ENCODE data around the gene SDK1.

The SDK1 gene

DNA sequence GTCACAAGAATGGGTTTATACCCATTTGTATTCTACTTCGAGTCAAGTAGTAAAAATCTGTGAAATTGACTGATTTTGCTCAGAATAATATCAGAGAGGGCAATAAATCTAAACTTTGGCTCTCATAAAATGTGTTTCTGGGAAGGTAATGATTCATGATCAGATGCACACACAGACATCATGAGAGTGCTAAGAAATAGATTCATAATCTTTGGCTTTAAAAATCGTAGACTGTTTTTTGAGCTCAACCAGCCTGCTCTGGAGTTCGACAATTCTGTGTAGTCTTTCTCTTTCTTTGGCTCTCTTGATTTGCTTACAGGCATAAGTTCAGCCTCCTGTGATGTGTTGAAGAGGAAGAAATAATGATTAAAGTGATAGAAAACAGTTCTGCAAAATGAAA is 494.7 kb downstream of the SDK1 start:
- no peak for DNase-seq (ENCODE audit: low read depth in 2 of 2)

DNA sequence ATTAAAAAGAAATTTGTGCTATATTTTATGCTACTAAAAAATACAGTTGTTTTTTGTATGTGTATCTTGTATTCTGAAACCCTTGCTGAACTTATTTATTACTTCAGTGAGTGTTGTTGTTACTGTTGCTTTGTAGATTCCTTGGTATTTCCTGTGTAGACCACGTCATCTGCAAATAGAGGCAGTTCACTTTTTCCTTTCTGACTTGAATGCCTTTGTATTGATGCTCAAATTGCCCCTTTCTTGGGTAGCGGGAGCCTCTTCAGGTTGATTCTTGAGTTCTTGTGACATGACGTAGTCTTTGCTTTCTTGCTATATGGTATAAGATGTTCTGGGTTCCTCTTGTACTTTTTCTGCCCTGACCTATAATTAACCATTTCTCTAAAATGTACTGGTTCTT is 504.1 kb downstream of the SDK1 start:
- DNase-seq (ENCODE audit: low read depth in 2 of 2) = no peak

DNA sequence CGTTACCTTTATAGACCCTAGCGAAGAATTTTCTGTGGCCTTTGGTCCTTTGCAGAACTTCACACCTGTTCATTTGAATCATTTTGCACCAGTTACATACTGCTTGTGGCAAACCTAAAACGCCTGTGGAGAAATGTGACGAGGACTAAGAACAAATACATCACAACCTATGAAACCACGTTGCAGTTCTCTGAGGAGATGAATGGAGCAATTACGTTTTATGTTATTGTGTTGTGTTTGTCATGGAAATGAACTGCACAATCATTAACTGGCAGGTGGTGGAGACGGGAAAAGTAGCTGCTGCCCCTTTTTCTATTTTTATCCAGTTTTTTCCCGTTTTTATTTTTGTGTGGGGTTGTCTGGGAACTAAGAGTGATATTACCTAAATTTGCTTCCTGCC is 505.5 kb downstream of the SDK1 start:
- DNase-seq (ENCODE audit: low read depth in 2 of 2) = no peak

DNA sequence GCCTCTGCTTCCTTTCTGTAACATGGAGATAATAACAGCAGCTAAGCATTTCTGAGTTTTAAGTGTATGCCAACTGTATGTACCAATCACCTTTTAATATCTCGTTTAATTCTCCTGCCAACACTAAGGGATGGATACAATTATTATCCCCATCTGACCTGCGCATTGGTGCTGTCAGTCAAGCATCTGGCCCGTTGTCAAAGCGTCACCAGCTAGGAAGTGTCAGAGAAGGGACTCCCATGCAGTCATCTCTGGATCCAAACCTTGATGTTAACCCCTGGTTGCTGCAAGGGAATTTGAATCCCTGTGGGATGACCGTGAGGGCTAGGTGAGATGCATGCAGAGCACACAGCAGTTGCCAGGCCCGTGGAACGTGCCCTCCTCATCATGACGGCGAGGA is 506.8 kb downstream of the SDK1 start:
- DNase-seq (ENCODE audit: low read depth in 2 of 2) = no peak

DNA sequence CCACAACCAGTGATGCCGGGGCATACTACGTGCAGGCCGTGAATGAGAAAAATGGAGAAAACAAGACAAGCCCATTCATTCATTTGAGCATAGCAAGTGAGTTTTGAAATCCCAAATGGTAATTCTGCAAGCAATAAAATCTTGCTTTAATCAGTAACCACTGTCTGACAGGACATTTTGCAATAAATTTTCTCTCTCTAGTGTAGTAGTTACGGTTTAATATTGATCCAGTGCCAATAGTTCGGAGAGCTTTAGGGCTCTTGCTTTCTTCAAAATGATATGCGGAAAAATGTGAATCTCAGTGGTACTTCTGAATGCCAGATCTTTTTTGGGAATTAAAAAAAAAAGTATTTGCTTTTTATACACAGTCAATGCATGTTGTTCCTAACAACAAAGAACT is 520.4 kb downstream of the SDK1 start:
- DNase-seq (ENCODE audit: low read depth in 2 of 2) = no peak

DNA sequence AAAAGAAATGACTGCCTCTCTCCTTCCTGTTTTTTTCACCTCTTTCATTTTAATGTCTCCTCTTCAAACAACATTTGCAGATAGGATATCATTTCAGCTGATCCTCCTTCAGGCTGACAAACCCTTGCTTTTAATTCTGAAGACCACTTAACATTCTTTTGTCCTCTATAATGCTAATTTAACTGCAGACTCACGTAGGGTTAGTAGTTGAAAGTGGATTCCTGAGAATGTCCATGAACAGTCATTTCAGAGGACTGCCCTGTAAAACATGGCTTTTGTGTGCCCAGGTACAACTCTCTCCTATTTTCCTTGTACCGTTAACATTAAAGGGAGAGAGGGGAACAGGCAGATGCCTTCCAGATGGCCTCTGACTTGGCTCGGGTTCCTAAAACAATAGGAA is 524.4 kb downstream of the SDK1 start:
- no peak for DNase-seq (ENCODE audit: low read depth in 2 of 2)

DNA sequence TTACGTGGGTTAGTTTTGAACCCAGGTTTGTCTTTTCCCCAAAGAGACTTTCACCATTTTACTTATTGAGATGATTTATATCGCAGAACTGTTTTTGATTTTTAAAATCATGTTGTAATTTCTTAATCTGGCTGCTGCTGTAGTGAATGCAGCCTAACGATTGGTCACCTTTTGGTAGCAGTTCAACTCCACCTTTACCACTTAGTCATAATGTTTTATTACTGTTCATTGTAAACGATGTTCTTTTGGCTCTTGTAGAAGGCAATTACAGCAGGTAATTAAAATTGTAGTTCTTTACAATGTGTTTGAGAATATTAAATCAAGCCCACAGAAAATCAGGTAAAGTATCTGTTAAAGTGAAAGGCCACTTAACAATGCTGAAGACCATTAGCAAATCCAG is 531.1 kb downstream of the SDK1 start:
- DNase-seq (ENCODE audit: low read depth in 2 of 2) = no peak

DNA sequence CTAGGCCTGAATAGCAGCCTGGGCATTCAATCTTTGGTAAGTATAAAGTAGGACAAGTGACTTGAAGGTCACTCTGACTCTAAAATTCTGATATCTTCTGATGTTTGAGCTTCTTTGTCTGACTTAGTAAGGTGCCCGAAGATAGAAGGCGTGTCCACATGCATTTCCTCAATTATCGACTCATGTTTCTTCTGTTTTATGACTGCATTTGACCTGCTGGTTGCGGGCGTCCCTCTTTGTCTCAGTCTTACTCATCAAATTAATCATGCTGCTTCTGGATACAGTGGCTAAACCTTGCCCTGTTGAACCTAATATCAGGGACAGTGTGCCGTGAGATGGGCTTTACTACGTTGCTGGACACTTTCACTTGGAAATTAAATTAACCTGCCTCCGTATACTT is 534.1 kb downstream of the SDK1 start:
- DNase-seq (ENCODE audit: low read depth in 2 of 2) = no peak

DNA sequence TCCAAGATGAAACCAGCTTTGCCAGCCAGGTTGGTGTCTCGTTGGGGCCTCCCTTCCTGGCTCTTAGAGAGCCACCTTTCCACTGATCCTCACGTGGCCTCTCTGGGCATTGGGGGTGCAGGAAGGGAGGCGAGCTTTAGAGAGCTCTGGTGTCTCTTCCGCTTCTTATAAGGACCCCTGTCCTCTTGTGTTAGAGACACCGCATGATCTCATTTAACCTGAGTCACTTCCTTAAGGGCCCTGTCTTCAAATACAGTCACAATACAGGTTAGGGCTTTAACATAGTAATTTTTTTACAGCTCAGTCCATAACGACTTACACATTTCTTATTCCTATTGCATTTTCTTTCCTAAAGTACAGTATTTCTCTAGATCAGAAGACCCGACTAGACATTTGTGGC is 535.8 kb downstream of the SDK1 start:
- DNase-seq (ENCODE audit: low read depth in 2 of 2) = no peak

DNA sequence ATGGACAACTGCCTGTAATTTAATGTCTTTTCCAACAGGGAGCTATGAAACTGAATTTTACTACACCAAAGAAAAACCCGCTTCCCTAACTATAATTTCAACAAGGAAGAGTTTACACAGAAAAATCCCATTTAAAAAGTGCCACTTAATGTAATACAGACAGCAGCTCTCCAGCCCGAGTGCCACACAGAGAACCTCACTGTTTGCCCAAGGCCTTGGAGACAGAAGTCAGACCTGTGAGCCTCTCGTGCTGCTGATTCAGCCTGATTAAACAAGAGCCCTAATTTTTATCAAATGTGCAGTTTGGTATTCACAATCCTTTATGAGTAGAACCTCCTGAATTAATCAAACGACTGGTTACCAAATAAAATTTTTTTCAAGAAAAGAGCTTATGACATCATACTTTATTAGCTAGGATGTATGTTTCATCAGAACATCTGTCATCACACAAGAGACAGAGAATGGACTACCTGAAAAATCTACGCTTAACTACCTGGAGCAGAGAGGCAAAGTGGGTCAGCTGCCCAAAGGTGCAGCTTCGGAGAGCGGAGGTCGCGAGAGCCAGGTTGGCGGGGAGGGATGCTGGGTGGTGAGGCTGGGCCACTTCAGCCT is 543.6 kb downstream of the SDK1 start:
- no peak for DNase-seq (ENCODE audit: low read depth in 2 of 2)

DNA sequence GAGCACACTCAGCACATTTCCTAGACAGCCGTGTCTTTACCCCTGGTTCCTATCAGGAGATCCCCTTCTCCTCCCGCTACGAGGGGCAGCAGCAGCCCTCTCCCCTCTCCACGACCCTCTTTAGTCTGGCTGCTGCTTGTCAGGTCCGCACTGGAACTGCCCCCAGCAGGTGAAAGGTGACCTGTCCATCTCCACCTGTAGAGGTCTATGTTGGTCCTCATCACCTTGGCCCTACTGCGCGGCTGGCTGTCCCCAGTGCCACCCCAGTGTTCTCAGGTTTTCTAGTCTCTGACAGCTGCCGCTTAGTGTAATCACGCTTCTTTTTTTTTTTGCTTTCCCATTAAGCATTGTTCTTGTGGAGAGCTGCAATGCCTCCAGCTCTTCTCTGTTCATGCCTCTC is 545.7 kb downstream of the SDK1 start:
- no peak for DNase-seq (ENCODE audit: low read depth in 2 of 2)

DNA sequence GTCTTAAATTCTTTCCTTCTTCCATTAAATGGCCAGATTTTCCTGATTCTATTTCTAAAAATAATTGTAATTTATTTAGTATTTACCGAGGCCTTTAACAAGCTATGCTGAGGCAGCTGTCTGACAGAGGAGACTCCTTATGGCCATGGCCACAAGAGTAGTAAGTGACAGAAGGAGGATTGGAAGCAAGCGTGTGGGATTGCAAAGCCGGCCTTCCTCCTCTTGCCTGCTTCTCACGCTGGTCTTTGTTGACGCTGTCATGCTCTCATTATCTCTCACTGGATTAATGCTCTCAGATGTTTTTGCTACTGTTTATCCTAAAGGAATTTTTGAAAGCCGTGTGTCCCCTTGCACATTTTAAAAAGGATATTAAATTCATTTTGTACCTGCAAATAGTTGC is 546.3 kb downstream of the SDK1 start:
- no peak for DNase-seq (ENCODE audit: low read depth in 2 of 2)

DNA sequence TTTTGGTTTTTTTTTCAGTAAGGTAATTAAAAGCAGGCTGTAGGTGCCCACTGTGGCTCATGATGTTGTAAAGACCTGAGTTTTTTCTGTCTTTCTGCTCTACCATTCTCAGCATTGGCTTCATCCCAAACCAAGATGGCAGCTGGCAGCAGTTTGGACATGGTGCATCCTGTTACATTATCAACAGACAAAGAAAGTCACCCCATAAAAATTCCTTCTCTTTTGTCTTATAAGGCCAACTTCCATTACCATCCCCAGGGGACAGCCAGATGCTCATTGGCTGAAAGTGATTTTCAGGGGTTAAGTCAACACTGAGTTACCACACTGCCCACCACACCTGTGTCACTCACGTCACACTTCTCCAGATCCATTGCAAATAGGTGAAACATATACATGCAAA is 558.4 kb downstream of the SDK1 start:
- no peak for DNase-seq (ENCODE audit: low read depth in 2 of 2)

DNA sequence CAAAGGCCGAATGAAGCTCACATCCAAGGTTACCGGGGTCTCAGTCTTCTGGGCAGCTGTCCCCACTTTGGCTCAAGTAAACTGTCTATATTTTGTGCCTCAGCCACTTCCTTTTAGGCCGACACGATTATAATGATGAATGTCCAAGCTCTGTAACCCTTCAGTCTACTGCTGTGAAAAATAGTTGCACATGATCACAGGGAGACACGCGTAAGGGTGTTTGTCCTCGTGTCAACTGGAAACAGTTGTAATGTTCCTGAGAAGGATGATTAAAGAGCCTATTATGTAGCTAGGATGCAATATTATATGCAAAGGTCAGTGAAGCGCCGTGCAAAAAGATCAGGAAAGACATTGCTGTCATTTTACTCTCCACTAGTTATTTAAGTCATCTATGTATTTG is 559.9 kb downstream of the SDK1 start:
- DNase-seq (ENCODE audit: low read depth in 2 of 2) = no peak

DNA sequence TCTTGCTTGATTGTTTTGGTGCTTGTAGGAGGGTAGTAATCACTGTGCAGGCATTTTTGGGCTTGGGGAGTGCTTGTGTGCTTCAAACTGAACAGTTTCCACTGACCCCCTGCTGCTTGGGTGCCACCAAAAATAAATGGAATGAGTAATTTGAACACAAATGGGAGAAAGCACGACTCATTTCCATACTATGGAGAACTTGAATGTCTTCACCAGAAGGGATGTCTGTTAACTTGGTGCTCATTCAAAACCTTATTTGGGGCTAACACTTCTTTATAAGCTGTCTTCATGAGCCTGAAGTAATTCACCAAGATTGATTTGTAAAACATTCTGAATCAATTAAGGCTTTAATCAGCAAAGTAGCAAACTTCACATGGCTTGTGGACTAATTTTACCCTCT is 560.3 kb downstream of the SDK1 start:
- DNase-seq (ENCODE audit: low read depth in 2 of 2) = no peak

DNA sequence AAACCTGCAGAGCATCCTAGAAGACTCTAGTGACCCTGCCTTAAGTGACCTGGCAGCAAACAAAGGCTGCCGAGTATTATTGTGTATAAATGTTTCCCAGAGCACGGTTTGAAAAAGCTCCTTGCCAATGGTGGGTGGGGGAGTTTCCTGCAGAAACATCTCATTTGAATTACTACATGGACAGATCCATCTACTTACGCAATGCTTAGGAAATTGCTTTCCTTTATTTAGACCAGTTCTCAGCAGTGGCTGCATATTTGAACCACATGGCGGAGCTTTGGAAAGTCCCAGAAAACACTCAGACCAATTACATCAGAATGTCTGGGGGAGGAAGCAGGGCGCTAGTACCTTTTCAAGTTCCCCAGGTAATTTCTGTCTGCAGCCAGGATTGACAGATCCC is 560.9 kb downstream of the SDK1 start:
- no peak for DNase-seq (ENCODE audit: low read depth in 2 of 2)

DNA sequence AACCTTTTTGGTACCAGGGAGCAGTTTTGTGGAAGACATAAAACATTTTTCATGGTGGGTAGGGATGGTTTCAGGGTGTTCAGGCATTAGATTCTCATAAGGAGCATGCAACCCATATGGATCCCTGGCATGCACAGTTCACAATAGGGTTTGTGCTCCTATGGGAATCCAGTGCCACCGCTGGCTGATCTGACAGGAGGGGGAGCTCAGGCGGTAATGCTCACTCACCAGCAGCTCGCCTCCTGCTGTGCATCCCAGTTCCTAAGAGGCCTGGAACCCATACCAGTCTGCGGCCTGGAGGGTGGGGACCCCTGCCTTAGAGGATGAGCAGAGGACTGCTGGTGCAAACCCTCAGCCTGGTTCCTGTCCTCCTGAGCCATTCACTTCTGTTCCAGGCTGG is 561.7 kb downstream of the SDK1 start:
- DNase-seq (ENCODE audit: low read depth in 2 of 2) = no peak

DNA sequence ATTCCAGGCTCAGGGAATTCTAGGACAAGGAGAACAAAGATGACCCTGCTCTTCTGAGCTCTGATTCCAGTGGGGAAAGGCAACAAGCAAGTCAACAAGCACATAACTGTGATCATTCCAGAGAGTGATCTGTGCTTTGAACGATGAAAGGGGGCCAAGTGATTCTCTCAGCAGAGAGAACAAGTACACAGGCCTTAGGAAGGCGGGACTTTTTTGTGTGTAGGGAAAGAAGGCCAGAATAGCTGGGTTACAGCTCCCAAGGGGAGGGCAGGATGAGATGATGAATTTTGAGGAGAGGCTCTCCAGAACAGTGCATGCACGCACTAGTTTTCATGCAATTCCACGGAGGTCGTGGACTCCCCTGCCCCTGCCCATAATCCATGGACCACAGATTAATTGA is 565.2 kb downstream of the SDK1 start:
- DNase-seq (ENCODE audit: low read depth in 2 of 2) = no peak

DNA sequence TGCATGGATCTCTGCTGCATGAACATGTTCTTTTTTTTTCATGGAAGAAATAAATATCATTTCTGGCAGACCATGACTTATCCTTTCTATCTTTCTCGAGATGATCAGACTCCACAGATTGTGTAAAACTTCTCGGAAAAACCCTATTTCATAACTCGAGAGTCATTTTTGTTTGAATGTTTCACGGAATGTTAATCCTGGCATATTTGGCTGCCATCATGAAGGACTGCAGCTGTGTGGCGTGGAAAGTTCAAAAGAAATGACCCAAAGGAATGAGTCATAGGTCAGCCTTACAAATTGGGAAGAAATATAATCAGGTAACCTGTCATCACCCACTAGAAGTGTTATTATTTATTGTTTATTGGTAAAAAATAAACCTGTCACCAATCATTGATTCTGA is 566.8 kb downstream of the SDK1 start:
- DNase-seq (ENCODE audit: low read depth in 2 of 2) = no peak

DNA sequence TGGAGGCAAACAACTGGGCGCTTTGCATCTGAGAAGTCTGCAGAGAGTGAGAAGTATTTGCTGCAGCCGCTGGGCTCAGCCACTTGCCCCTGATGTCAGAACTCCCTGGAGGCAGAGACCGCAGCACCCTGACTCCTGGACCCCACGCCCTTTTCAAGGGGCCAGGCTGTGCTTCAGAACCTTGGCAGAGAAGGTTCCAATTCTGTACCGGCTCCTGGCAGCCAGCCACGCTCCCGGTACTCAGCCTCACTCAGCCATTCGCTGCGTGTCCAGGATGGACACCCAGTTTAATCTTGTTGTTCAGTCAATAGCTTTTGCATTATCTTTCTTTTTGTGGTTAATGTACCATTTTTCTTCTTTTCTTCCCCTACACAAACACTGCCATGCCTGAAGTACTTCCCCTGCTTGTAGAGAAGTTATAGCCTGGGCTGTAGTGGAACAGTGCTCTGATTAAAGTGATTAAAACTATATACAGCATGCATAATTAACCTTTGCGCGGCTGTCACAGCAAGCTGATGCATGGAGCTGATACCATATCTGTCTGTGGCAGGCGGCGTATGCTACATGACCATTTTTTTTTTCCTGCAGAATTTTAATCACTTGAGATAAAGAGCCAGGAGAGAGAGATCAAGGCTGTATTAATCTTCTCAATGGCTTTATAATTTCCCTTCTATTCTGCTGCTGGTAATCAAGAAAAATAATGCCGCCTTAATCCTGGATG is 578.5 kb downstream of the SDK1 start:
- DNase-seq (ENCODE audit: low read depth in 2 of 2) = no peak

DNA sequence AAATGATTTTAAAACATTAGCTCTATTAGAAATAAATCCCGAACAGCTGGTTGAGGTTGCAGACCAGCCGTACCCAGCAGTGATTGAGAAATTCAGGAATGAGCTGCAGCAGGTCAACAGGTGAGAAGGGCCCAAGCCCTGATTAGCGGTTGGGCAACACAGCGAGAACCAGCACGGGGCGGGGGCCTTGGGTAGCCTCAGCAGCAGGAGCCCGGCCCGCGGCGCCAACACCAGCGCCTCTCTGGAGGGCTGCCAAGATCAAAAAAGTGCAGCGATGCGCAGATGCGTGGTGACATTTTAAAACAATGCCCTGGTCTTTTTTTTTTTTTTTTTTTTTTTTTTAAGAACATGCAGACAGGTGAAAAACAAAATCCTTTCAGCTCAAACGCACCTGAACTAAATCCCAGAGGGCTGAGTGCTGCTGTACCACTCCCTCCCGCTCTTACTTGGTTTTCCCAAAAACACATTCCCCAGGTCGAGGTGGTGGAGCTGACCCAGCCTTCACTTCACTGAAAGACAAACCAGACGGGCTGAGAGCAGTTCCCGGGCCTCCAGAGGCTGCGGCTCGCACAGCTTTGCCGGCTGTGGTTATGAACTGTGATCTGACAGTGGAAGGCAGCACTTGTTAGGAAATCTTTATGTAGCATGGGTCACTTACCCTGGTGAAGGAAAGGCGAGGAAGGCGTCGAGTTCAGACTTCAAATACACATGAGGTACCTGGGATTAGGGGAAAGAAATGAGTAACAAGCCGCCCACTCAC is 579.4 kb downstream of the SDK1 start:
- no peak for DNase-seq (ENCODE audit: low read depth in 2 of 2)

DNA sequence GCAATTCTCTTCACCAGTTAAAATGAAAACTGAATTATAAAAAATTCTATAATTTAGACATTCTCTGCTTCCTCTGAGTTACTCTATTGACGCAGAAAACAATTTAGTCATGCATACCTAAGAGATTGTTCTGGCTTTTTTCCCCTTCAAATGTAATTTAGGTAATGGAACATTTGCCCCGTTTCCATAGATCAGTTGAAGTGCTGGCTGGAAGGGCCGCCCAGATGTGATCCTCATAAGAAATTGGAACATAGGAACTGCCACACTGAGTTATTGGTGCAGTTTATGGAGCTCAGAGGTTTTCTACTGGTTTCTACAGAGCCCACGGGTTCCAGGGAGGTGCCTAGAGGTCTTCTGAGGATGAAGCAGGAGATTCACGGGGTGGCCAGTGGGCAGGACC is 581.7 kb downstream of the SDK1 start:
- DNase-seq (ENCODE audit: low read depth in 2 of 2) = no peak

DNA sequence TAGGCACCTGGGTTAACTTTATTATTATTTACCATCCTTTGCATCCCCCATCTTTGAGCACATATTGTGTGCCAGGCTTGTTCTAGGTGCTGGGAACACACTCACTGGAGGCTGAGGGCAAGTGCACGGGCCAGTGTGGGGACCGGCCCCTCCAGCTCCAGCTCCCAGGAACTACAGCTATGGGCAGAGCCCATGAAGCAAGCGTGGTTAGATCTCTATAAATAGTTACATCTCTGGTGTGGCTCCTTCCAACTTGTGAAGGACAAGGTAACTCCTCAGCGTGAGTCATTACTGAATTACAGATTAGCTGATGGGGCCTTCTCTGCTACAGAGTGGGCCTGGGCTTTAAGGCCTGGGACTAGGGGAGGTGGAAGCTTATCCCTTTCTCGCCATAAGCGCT is 583.5 kb downstream of the SDK1 start:
- DNase-seq (ENCODE audit: low read depth in 2 of 2) = no peak
